ENCODE results near the gene PTPRT. TPM values are rescaled to one million over a fixed set of nuclear protein-coding genes. Genes with fewer than 3 reads are reported as not detected.

Gene PTPRT
- total and polyA plus RNA-seq, 2 of the 13 experiments (the other 11 are each of a cell fraction or from before 2014, with no cell fraction given): under 0.01 to 0.09 TPM

- WGBS (ENCODE audit: low lambda C conversion rate): 19% methylated on average over 11 of the region's 11 CpGs
- in situ Hi-C loops (cut with HindIII; ENCODE audit: extremely low pct_ligation_motif_present, low pct_unique_long_range_greater_than_20kb) (no loop called here), intact Hi-C loops (cut with micrococcal nuclease; ENCODE audit: unreplicated experiment) (no loop called here)
- no peak for ATAC-seq
- no TSS peak for BruUV-seq (replicated peaks)
- Histone ChIP-seq H3K27me3 (ENCODE audit: control insufficient read depth in 1 of 2, insufficient read depth in 2 of 2, low read length in 2 of 2) (no peaks in the 10 kb centered on the region; a peak in 1 of 5 replicates), H3K9ac (ENCODE audit: insufficient read depth, low read depth, low read length) (no peak overlapping the region), H3K4me1 (ENCODE audit: insufficient read depth, low read length) (no peaks in the 10 kb centered on the region), H3K4me3 (replicated peaks in 1 of 3; ENCODE audit: insufficient read depth in 1 of 3, low read depth in 2 of 3, low read length in 3 of 3) (no peak overlapping the region), H2AFZ (ENCODE audit: low read length) (no peak overlapping the region), H4K20me1 (ENCODE audit: insufficient read depth, low read length) (no peaks in the 10 kb centered on the region), H3K36me3 (replicated peaks in 1 of 2; ENCODE audit: control insufficient read depth in 1 of 2, insufficient read depth in 2 of 2, low read length in 2 of 2) (no peaks in the 10 kb centered on the region), H3K79me2 (ENCODE audit: insufficient read depth, low read length) (no peaks in the 10 kb centered on the region), H3K27ac (ENCODE audit: extremely low read length, insufficient read depth, low read length) (no peak overlapping the region), H3K9me3 (ENCODE audit: low read length) (no peaks in the 10 kb centered on the region), H3K4me2 (ENCODE audit: low read depth, low read length) (no peak overlapping the region)
- ChIA-PET POLR2A (no interaction called here), CTCF (ENCODE audit: low intra/inter-chr PET ratio, low total read pairs) (no interaction called here)
- no peak for DNase-seq (ENCODE audit: low spot score)
- FAIRE-seq: no peak
- TF ChIP-seq ETV6 (CRISPR knock-in tag; conservative IDR thresholded peaks at IDR 0.05) (no peak), CENPT (CRISPR knock-in tag; IDR thresholded peaks at IDR 0.05; ENCODE audit: low read depth) (no peak), ZFP36L2 (CRISPR knock-in tag; IDR thresholded peaks at IDR 0.05) (no peak), GABPB1 (CRISPR knock-in tag; IDR thresholded peaks at IDR 0.05) (no peak), FOXA1 (IDR thresholded peaks at IDR 0.05) (no peak), FOXA1 (CRISPR knock-in tag; IDR thresholded peaks at IDR 0.05) (no peak), POLR2G (IDR thresholded peaks at IDR 0.05; ENCODE audit: low read depth, low read length) (no peak), ZNF33A (CRISPR knock-in tag; IDR thresholded peaks at IDR 0.05; ENCODE audit: borderline replicate concordance) (no peak), TFAP4 (IDR thresholded peaks at IDR 0.05; ENCODE audit: borderline replicate concordance, low read depth) (no peak), ZNF776 (CRISPR knock-in tag; IDR thresholded peaks at IDR 0.05) (no peak), FOXC1 (CRISPR knock-in tag; IDR thresholded peaks at IDR 0.05; ENCODE audit: borderline replicate concordance) (no peak), RFX3 (CRISPR knock-in tag; IDR thresholded peaks at IDR 0.05) (no peak), NFATC3 (CRISPR knock-in tag; IDR thresholded peaks at IDR 0.05) (no peak), HMG20A (CRISPR knock-in tag; IDR thresholded peaks at IDR 0.05; ENCODE audit: borderline replicate concordance) (no peak)
- TF ChIP-seq, protein P1, sequence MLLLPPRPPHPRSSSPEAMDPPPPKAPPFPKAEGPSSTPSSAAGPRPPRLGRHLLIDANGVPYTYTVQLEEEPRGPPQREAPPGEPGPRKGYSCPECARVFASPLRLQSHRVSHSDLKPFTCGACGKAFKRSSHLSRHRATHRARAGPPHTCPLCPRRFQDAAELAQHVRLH (CRISPR knock-in tag; IDR thresholded peaks at IDR 0.05; ENCODE audit: borderline replicate concordance, low read depth): no peak
- TF ChIP-seq, protein P2, sequence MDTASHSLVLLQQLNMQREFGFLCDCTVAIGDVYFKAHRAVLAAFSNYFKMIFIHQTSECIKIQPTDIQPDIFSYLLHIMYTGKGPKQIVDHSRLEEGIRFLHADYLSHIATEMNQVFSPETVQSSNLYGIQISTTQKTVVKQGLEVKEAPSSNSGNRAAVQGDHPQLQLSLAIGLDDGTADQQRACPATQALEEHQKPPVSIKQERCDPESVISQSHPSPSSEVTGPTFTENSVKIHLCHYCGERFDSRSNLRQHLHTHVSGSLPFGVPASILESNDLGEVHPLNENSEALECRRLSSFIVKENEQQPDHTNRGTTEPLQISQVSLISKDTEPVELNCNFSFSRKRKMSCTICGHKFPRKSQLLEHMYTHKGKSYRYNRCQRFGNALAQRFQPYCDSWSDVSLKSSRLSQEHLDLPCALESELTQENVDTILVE (CRISPR knock-in tag; IDR thresholded peaks at IDR 0.05): no peak
- TF ChIP-seq, protein P3, sequence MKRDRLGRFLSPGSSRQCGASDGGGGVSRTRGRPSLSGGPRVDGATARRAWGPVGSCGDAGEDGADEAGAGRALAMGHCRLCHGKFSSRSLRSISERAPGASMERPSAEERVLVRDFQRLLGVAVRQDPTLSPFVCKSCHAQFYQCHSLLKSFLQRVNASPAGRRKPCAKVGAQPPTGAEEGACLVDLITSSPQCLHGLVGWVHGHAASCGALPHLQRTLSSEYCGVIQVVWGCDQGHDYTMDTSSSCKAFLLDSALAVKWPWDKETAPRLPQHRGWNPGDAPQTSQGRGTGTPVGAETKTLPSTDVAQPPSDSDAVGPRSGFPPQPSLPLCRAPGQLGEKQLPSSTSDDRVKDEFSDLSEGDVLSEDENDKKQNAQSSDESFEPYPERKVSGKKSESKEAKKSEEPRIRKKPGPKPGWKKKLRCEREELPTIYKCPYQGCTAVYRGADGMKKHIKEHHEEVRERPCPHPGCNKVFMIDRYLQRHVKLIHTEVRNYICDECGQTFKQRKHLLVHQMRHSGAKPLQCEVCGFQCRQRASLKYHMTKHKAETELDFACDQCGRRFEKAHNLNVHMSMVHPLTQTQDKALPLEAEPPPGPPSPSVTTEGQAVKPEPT (CRISPR knock-in tag; IDR thresholded peaks at IDR 0.05; ENCODE audit: low read depth): no peak
- TF ChIP-seq, protein P4, sequence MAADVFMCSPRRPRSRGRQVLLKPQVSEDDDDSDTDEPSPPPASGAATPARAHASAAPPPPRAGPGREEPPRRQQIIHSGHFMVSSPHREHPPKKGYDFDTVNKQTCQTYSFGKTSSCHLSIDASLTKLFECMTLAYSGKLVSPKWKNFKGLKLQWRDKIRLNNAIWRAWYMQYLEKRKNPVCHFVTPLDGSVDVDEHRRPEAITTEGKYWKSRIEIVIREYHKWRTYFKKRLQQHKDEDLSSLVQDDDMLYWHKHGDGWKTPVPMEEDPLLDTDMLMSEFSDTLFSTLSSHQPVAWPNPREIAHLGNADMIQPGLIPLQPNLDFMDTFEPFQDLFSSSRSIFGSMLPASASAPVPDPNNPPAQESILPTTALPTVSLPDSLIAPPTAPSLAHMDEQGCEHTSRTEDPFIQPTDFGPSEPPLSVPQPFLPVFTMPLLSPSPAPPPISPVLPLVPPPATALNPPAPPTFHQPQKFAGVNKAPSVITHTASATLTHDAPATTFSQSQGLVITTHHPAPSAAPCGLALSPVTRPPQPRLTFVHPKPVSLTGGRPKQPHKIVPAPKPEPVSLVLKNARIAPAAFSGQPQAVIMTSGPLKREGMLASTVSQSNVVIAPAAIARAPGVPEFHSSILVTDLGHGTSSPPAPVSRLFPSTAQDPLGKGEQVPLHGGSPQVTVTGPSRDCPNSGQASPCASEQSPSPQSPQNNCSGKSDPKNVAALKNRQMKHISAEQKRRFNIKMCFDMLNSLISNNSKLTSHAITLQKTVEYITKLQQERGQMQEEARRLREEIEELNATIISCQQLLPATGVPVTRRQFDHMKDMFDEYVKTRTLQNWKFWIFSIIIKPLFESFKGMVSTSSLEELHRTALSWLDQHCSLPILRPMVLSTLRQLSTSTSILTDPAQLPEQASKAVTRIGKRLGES (CRISPR knock-in tag; IDR thresholded peaks at IDR 0.05; ENCODE audit: borderline replicate concordance): no peak
These were observed 748.4 kb downstream of the PTPRT start for GRCh38 chr20:42441196-42441863.
